Skin epidermis (tissue), 12 donors: ENCODE data around the gene HIVEP1.

Experiments used
- H3K27ac ChIP-seq, 21 experiments: fragments of 200-600 bp; sonication (generic) in 11 of 21; one replicate each; pipeline ENCODE4 v1.5.0; 2020; ENCODE audit warnings: mild to moderate bottlenecking in 3 of 21, inconsistent platforms in 2 of 21, moderate library complexity in 2 of 21
- H3K4me3 ChIP-seq, 7 experiments: fragments of 200-600 bp; sonication (generic) in 2 of 7; one replicate each; pipeline ENCODE4 v1.5.0; 2020; ENCODE audit warnings: inconsistent platforms in 2 of 7, mild to moderate bottlenecking in 2 of 7, moderate library complexity in 1 of 7

The HIVEP1 gene

DNA sequence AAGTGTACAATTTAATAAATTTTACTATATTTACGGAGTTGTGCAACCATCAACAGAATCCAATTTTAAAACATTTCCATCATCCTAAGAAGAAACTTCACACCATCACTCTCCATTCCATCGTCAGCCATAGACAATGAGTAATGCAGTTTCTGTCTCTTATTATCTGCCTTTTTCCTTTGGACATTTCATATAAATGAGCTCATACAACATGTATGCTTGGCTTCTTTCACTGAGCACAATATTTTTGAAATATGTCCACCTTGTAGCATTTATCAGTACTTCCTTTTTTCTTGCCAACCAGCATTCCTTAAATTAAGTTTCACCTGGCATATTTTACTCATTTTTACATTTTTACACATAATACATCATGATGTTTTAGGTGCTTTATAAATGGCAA is 22.7 kb upstream of the HIVEP1 start:
- no peak overlapping the region for H3K27ac ChIP-seq
- H3K4me3 ChIP-seq = no peak overlapping the region

DNA sequence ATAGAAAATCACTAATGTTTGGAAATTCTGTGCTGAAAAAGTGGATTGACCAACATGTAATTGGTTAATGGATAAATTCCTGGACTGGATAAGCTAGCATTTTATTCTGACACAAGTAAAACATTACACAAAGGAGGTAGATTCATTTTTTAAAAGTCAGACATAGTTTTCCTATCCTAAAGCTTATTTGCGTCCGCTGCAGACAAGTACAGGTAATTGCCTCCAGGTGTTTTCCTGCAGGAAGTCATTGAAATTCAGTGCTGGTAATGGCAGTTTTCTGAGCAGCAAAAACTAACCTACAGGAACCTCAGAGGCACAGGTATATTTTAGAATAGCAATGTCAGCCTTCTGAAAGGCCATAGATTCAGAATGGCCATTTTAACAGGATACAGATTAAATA is 20.0 kb upstream of the HIVEP1 start:
- Histone ChIP-seq H3K27ac (no peak overlapping the region), H3K4me3 (no peak overlapping the region)

DNA sequence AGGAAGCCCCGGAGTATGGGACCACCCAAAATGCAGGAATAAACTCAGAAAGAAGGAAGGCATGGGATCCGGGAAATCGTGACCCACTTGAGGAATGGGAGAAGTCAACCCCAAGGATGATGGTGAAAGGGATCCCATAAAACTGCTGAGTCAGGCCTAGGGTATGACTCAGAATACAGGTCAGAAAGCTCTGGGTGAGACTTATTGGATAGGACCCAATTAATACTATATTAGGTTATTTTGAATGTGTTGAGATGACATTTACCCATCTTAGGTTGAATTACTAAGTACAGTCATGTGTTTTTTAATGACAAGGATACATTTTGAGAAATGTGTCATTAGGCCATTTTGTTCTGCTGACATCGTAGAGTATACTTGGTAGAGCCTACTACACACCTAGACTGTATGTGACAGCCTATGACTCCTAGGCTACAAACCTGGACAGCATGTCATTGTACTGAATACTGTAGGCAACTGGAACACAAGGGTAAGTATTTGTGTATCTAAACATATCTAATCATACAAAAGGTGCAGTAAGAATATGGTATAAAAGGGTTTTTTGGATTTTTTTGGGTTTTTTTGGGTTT is 17.1 kb upstream of the HIVEP1 start:
- Histone ChIP-seq H3K27ac (no peak overlapping the region), H3K4me3 (no peak overlapping the region)

DNA sequence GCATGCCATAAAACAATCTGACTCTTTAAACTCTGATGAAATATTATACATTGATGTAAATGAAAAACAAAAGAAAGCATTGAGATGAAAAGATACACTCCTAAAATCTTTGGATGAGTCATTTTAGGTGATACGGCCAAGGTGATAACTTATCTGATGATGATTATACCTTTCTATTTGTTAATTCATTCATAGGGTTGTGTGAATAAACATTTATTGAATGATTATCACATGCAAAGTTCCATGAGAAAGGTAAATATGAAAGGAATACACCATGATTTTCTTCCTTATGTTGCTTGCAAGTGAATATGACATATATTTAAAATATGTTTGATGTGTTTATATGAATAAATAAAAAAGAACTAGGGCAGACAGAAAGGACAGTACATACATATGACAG is 15.4 kb upstream of the HIVEP1 start:
- no peak overlapping the region for H3K4me3 ChIP-seq
- no peak overlapping the region for H3K27ac ChIP-seq

DNA sequence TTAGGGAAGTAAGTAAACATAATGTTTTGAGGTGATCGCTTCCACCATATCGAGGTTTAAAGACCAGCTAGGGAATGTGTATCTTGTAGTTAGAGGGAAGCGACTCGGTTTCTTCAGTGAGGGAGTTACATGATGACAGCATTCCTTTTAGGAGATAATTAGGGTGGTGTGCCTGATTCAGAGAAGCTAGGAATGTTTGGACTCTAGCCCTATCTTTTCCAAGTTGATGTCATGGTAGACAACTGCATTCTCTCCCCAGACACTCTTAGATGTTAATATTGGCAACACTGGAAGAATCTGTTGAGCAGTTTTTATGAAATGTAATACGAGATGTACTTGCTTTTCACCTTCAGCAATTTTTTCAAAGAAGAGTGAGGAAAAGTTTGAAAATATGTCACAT is 12.9 kb upstream of the HIVEP1 start:
- no peak overlapping the region for H3K27ac ChIP-seq

DNA sequence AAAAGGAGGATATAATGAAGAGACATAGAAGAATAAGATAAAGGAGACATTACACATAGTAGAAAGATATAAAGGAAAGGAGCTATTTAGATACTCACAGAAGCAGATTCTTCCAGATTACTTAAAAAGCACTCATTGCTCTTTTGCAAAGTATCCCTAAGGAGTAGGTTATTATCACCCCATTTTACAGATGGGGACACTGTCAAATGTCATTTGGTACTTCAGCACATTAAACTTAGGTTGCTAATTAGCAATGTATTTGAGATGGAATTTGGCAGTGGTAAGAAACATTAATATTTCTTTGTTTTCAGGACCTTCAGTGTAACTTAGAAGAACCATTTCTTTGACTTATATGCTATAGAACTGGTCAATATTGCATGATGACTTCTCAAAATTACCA is 11.9 kb upstream of the HIVEP1 start:
- Histone ChIP-seq H3K4me3 (no peak overlapping the region), H3K27ac (peak overlapping the region in 1 of 21 experiments; percentile 17)

More for the DNA sequence above, 12.9 kb upstream of the HIVEP1 start:
- H3K4me3 ChIP-seq = no peak overlapping the region

DNA sequence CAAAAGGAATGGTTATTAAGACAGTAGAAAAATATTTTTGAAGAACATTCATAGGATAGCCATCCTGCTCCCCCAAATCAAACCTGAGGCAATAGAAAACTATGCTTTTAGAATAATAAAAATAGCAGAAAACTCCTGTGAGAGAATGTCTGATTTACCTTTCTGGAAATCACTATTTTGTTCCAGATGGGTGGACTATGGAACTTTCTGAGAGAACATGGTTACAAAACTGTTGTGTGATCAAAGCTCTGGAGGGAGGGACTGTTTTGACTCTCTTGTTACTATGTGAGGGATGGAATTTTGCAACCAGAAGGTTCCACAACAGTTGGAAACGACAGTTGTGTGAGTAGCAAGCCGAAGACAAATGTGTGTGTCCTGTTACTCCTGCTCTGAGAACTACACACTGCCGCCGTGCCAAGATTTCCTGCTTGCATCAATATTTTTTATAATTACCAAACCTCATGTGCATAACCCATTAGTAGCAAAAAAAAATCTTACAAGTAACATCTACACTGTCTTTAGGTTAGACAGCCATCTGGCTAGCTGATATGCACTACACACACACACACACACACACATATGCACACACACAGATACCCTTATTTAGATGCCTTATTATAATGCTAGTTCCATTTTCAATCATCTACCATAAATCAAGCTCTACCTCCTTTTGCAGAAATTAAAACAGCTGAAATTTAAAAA is 11.0 kb upstream of the HIVEP1 start:
- Histone ChIP-seq H3K4me3 (no peak overlapping the region), H3K27ac (no peak overlapping the region)

DNA sequence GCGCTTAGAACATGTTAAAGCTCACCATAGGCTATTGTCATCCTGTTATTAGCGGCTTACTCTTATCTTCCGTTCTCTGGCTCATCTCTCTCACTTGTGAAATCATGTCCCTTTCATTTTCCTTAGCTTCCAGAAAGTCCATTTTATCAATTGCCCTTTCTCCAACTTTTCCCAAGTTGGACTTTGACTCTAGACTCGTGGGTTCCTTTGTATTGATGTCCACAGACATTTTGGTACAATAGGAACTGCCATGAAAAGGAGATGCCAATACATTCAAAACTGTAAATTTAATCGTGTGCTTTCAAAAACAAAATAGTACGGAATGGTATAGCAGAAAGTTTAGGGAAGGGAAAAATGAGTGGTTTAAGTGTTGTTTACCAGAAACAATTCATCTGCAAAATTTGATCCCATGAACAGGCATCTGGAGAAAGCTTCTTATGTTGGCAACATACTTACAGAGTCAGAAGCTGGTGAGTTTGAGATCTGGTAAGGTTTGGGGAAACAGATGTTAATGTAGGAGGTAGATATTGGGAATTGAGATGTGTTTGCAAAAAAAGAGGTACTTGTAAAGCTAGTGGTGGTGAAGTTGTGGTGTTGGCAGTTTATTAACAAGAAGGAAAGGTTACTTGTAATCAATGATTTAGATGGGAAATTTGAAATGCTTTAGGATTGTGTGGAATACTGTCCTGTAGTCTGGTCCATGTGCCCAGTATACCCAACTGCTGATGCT is 10.2 kb upstream of the HIVEP1 start:
- Histone ChIP-seq H3K4me3 (no peak overlapping the region), H3K27ac (no peak overlapping the region)

DNA sequence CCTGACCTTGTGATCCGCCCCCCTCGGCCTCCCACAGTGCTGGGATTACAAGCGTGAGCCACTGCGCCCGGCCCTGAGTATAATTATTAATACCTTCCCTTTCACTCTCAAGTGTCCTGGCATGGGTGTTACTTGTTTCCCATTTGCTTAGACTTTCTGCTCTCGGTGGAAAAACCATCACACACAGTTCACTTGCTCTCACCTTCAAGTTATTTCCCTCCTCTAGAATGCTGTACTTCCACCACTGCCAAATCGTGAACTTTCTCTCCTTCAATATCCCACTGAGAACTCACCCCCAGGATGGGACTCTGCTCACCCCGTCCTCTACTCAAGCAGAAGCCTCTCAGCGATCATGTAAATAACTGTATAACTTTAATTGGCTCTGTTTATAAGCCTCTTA is 4.6 kb upstream of the HIVEP1 start:
- no peak overlapping the region for H3K4me3 ChIP-seq
- peak overlapping the region in 14 of 21 experiments; percentile 92 to 99 (median 98) for H3K27ac ChIP-seq

DNA sequence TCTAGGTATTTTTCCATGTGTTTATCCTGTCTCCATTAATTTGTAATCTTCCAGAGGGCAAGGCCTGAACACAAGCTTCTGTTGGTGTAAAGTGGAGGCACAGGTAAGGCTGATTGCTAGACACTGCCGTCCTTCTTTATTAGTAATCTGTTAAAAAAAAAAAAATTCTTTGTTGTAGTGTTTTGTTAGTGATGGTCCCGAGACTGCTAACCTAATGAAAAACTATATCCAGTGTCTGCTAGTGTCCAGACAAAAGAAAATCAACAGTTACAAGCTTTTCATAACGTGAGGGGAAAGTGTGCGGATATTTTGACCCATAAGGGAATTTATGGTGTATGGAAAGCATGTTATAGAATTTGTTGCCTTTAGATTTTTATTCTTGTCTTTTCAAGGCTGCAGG is 4.2 kb upstream of the HIVEP1 start:
- H3K4me3 ChIP-seq = peak overlapping the region in 6 of 7 experiments; percentile 54 to 84 (median 74)
- peak overlapping the region; percentile 87 to 99 (median 97) for H3K27ac ChIP-seq

DNA sequence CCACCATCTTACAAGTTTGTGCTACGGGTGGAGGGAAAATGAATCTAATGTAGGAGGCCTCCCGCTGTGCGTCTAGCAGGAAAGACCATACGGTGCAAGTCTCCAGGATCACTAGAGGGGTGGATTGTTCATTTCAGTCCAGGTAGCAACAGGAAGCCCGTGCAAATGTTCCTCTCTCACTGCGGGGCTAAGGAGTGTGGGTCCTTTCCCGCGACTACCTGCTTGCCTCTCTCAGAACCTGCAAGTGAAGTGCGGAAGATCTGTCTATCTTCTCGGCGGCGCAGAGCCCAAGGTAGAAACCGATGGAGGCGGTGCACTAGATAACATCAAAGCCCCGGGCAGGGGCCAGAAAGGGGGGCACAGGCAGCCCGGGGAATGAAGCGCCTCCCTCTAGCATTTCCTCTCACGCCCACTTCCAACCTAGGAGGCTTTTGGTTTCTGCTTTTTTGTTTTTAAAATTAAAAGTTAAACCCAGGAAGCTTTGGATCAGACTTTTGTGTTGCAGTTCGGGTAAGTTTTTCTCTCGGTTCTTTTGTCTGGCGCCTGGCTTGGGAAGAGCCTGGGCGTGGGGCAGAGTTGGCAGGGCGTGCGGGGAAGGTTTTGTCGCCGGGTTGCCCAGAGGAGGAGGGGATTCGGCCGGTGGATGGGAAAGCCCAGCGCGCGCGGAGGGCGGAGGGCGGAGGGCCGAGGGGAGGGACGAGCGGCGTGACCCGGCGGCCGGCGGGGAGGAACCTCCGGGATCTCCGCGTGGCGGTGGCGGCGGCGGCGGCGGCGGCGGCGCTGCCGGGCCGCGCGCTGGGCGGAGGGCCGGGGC is 3.5 kb upstream of the HIVEP1 start:
- peak overlapping the region; percentile 54 to 84 (median 74) for H3K4me3 ChIP-seq
- peak overlapping the region; percentile 87 to 99 (median 97) for H3K27ac ChIP-seq

DNA sequence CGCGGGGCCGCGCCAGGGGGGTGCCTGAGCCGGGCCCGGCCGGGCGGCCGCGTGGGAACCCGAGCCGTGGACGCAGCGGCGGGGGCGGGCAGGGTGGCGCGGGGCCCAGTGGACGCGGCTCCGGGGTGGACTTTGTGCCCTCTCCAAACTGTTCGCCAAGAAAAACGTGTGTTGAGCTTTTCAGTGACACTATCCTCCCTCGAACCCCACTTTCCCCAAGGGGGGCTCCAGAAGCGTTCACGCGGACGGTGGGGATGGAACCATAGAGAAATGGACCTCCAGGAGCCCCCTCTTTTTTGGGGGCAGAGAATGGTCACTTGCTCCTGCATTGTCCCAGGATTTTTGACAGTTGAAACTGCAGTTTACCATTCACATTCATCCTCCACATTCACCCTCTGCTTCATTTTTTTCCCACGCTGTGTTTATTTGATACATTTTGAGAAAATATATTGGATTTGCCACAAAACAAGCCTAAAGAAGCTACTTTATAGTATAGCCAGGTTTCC is 2.9 kb upstream of the HIVEP1 start:
- peak overlapping the region; percentile 76 to 99 (median 97) for H3K27ac ChIP-seq
- peak overlapping the region; percentile 54 to 84 (median 74) for H3K4me3 ChIP-seq

DNA sequence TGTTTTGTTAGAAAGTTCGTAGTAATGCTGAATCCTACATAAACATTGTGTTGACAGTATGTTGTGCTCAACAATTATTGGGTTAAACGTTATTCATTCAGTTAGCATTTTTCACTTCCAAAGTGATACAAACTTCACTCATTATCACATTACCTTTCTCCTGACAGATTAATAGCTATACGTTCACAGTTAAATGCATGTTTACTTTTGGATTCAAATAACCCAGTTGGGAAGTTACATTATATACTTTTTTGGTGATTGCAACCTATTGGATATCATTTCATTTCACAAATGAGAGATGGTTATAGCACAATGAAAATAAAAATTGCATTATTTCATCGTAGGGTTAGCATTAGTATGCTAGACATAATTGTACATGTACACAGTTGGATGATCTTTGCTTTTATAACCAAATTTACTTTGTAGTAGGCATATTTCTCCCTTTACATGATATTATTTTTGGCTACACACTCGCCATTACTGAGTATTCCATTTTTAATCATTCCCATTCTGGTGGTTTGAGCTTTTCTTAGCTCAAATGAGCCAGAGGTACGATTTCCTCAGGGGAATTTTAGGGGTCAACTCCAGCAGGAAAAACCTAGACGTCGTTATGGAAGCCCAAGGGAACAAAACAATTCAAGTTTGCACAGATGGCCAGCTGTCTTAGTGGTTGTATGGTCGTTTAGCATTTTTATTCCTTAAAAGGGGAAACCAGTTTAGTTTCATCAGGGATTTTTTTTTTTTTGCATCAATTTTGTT is 2.1 kb upstream of the HIVEP1 start:
- Histone ChIP-seq H3K27ac (peak overlapping the region; percentile 77 to 99 (median 97)), H3K4me3 (peak overlapping the region; percentile 54 to 84 (median 74))

DNA sequence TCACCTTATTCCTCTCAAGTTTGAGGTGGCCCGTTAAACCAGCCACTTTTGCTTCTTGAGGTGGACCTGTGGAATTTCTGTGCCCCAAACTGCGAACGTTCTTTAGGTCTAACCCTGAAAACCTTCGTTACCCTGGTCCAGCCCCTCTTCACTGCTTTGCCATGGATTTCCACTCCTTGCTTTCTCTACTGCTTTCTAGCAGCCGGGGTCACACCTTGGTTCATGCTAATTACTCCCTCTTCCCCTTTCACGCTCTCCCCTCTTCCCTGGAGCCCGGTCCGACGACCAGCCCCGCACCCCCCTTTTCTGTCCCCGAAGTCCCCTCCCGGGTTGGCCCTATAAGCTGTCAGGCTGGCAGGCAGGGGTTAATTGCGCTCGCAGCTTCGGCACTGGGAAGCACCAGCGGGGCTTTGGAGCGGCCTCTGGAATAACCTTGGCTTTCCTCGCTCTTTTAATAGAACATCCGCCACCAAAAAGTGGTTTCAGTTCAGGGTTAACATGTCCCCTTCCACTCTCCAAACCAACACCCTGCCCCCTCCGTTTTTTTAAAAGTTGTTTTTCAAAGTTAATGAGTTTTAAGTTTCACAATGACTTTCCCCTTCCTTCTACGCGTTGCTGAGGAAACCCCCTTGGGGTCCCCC is 1.4 kb upstream of the HIVEP1 start:
- Histone ChIP-seq H3K4me3 (peak overlapping the region; percentile 47 to 84 (median 74)), H3K27ac (peak overlapping the region; percentile 77 to 99 (median 97))

DNA sequence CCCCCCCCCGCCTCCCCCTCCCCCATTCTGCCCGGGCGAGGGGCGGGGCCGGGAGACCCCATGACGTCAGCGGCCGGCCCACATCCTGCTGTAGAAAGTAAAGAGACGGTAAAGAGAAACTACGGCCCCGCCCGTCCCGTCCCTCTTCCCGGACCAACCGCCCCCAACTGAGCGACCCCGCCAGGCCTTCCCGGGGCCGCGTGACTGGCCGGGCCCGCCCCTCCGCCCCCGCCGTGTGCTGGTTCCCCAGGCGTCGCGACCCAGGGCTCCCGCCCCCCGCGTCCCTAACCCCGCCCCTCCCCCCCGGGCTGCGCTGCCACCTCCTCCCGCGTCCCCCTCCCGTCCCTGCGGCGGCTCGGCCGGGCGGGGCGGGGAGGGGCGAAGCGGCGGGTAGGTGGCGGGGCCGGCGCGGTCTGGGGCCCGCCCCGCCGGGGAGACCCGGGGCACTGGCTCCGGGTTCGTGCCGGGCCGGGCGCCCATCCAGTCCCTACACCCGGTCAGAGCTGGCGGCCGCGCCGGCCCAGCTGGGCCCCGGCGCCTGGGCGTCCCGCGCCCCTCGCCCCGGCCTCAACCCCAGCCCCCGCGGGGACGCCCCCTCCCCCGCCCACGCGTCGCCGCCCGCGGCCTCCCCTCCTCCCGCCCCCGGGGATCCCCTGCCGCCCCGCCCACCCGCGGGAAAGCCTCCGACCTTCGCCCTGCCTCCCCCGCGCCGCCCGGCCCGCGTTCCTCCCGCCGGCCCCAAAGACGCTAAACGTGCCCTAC is 655 bp upstream of the HIVEP1 start:
- Histone ChIP-seq H3K27ac (peak overlapping the region; percentile 89 to 99 (median 97)), H3K4me3 (peak overlapping the region; percentile 47 to 84 (median 74))

DNA sequence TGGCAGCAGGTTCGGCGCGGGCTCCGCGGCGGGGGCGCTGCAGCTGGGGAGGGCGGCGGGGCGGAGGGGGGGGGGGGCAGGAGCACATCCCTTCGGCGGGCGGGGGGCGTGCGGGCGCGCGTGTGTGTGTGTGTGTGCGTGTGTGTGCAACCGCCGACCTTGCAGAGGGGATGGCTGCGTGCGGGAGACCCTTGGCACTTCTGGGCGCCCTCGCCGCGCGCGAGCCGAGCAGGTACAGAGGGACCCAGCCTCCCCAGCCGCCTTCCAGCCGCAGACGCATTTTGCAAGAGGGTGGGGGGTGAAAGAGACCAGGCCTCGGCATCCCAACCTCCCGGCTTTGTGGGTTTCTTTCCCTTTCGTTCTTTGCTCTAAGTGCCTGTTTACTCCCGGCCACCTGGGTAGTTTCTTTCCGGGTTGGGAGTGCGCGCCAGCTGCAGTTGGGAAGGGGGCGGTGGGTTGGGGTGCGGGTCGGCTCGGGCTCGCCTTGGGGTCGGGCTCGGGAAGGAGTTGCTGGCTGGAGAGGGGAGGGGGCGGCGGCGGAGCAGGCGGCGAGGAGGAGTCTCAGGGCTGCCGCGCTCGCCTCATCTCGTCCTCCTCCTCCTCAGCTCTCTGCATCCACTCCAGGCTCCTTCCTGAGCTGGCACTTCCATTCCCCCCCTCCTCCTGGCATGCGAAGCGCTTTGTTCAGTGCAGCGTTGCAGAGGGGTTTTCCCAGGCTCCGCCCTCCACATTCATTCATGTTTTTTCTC is 620 bp downstream of the HIVEP1 start:
- Histone ChIP-seq H3K27ac (peak overlapping the region; percentile 87 to 99 (median 97)), H3K4me3 (peak overlapping the region; percentile 47 to 84 (median 74))

DNA sequence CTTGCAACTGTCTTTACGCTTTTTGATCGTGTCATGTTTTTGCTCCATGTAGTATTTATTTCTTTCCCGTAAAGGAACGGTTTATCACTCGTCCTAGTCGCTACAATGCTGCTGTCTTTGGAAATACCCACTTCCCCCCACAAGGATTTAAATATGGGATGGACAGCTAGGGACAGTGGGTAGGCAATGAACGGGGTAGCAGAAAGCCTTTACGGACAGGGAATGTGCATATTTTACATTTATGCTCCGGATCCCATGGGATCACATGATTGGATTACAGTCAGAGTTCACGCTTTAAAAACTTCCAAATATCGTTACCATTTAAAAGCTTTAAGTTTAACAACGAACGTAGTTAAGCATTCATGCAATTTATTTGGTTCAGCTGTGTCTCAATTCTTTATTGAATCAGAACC is 1.2 kb downstream of the HIVEP1 start:
- Histone ChIP-seq H3K27ac (peak overlapping the region in 20 of 21 experiments; percentile 87 to 99 (median 97)), H3K4me3 (peak overlapping the region; percentile 47 to 84 (median 74))
